Measurements from ENCODE around the gene ZNF618.

DNA sequence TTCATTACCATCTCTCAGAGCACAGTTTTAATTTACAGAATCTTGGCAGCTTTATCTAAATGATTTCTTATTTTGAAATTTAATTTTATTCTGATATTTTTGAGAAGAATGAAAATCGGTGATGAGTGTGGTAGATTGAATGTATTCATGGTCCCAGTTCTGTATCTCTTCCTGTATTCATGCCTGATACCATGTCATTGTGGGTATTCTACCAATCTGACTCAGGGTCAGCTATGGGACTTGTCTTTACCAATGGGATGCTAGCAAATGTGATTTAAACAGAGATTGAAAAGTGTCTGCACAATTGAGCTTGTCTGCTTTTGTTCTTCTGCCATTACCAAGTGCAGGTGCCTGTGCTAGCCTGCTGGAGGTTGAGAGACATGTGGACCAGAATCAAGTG lies 17.8 kb upstream of the ZNF618 start:
- TF ChIP-seq, protein P1, sequence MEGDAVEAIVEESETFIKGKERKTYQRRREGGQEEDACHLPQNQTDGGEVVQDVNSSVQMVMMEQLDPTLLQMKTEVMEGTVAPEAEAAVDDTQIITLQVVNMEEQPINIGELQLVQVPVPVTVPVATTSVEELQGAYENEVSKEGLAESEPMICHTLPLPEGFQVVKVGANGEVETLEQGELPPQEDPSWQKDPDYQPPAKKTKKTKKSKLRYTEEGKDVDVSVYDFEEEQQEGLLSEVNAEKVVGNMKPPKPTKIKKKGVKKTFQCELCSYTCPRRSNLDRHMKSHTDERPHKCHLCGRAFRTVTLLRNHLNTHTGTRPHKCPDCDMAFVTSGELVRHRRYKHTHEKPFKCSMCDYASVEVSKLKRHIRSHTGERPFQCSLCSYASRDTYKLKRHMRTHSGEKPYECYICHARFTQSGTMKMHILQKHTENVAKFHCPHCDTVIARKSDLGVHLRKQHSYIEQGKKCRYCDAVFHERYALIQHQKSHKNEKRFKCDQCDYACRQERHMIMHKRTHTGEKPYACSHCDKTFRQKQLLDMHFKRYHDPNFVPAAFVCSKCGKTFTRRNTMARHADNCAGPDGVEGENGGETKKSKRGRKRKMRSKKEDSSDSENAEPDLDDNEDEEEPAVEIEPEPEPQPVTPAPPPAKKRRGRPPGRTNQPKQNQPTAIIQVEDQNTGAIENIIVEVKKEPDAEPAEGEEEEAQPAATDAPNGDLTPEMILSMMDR (IDR thresholded peaks at IDR 0.05): no peak
- no peak for TF ChIP-seq POLR2A (IDR thresholded peaks at IDR 0.05)
- TF ChIP-seq EP300 (IDR thresholded peaks at IDR 0.05): no peak
